Astrocyte (in vitro differentiated cells and primary cell): ENCODE data around the gene RNF227. TPM values are rescaled to one million over a fixed set of nuclear protein-coding genes. Genes with fewer than 3 reads are reported as not detected.
A peak's percentile ranks its signal among the peaks of the same experiment; 100 is the strongest.

ENCODE experiments used
- DNase-seq: peaks from one replicate; pipeline ENCODE4 v3.0.0-alpha.2; 2010; ENCODE audit warnings: low read depth
- FAIRE-seq: peaks from 2 replicates; lab custom pipeline; 2011; peaks lifted over from hg19 to GRCh38; lab: Jason Lieb, UNC
- H2AFZ ChIP-seq: 2 replicates; pipeline ENCODE4 v1.6.0; 2012; ENCODE audit warnings: low read depth, low read length, inconsistent platforms
- H3K27ac ChIP-seq: 2 replicates; pipeline ENCODE4 v1.5.1; 2011; ENCODE audit warnings: low read depth, low read length, inconsistent platforms
- H3K27me3 ChIP-seq: 2 replicates; pipeline ENCODE4 v1.6.0; 2011; ENCODE audit warnings: low read length, inconsistent platforms; ENCODE audit not compliant: insufficient read depth
- H3K36me3 ChIP-seq: 2 replicates; pipeline ENCODE4 v1.5.1; 2011; ENCODE audit warnings: low read length, inconsistent platforms; ENCODE audit not compliant: insufficient read depth
- H3K4me1 ChIP-seq: 2 replicates; pipeline ENCODE4 v1.5.1; 2011; ENCODE audit warnings: low read length, inconsistent platforms; ENCODE audit not compliant: insufficient read depth
- H3K4me2 ChIP-seq: 2 replicates; pipeline ENCODE4 v1.6.0; 2012; ENCODE audit warnings: low read length, inconsistent platforms
- H3K4me3 ChIP-seq: 2 replicates; pipeline ENCODE4 v1.5.1; 2011; ENCODE audit warnings: low read depth, mild to moderate bottlenecking, low read length, inconsistent platforms; ENCODE audit not compliant: insufficient read depth
- H3K79me2 ChIP-seq: 2 replicates; pipeline ENCODE4 v1.6.0; 2012; ENCODE audit warnings: mild to moderate bottlenecking, low read length, inconsistent platforms; ENCODE audit not compliant: insufficient read depth
- H3K9ac ChIP-seq: 2 replicates; pipeline ENCODE4 v1.6.0; 2012; ENCODE audit warnings: mild to moderate bottlenecking, low read length, inconsistent platforms
- H3K9me3 ChIP-seq: 2 replicates; pipeline ENCODE4 v1.5.1; 2012; ENCODE audit warnings: low read depth, mild to moderate bottlenecking, low read length, inconsistent platforms; ENCODE audit not compliant: insufficient read depth
- H4K20me1 ChIP-seq: 2 replicates; pipeline ENCODE4 v1.6.0; 2012; ENCODE audit warnings: low read length, inconsistent platforms; ENCODE audit not compliant: insufficient read depth
- H3K27ac Mint-ChIP-seq: one replicate; pipeline ENCODE4 v1.8.0; 2021; ENCODE audit warnings: mild to moderate bottlenecking, mixed read lengths; ENCODE audit not compliant: unreplicated experiment
- H3K27me3 Mint-ChIP-seq: one replicate; pipeline ENCODE4 v1.8.0; 2021; ENCODE audit warnings: low read depth, mixed read lengths; ENCODE audit not compliant: unreplicated experiment
- H3K36me3 Mint-ChIP-seq: one replicate; pipeline ENCODE4 v1.8.0; 2021; ENCODE audit warnings: low read depth, mixed read lengths; ENCODE audit not compliant: unreplicated experiment
- H3K4me1 Mint-ChIP-seq: one replicate; pipeline ENCODE4 v1.8.0; 2021; ENCODE audit warnings: low read depth, mixed read lengths; ENCODE audit not compliant: unreplicated experiment
- H3K4me3 Mint-ChIP-seq: one replicate; pipeline ENCODE4 v1.8.0; 2021; ENCODE audit warnings: mild to moderate bottlenecking, moderate library complexity, mixed read lengths; ENCODE audit not compliant: unreplicated experiment
- H3K9me3 Mint-ChIP-seq: one replicate; pipeline ENCODE4 v1.8.0; 2021; ENCODE audit warnings: mild to moderate bottlenecking, mixed read lengths; ENCODE audit not compliant: unreplicated experiment
- EZH2 ChIP-seq: IDR thresholded peaks from 2 replicates; pipeline ENCODE4 v1.6.1; 2012; ENCODE audit warnings: mild to moderate bottlenecking, low read length, inconsistent platforms; ENCODE audit not compliant: insufficient read depth
- total RNA-seq: library from RNA; stranded (reverse); gene quantifications from 2 replicates; pipeline ENCODE4 v1.2.1, GENCODE V29; 2021
- TF ChIP-seq, protein P1 (sequence below): IDR thresholded peaks from 2 replicates; pipeline ENCODE4 v1.5.1; 2011; ENCODE audit warnings: low read depth, mild to moderate bottlenecking, inconsistent platforms, low read length, moderate library complexity; ENCODE audit not compliant: insufficient read depth

RNF227 gene
- total RNA-seq, 1 donor from 2014 or later: 0.54 TPM

GRCh38 chr17:7940743-7941142 is 24.7 kb upstream of the RNF227 start:
- H4K20me1 ChIP-seq: peaks cover 9% of the 10 kb centered on the region
- H3K79me2 ChIP-seq: peaks cover 3% of the 10 kb centered on the region
- H3K4me1 ChIP-seq: no peaks in the 10 kb centered on the region
- no peaks in the 10 kb centered on the region for H3K27me3 ChIP-seq
- H3K9me3 ChIP-seq: no peaks in the 10 kb centered on the region
- Mint-ChIP-seq H3K27me3 (no peaks in the 10 kb centered on the region), H3K9me3 (no peaks in the 10 kb centered on the region), H3K36me3 (peaks cover 26% of the 10 kb centered on the region), H3K27ac (no peak overlapping the region), H3K4me1 (no peaks in the 10 kb centered on the region), H3K4me3 (no peak overlapping the region)
- no peak overlapping the region for H2AFZ ChIP-seq
- H3K4me2 ChIP-seq: no peak overlapping the region
- H3K36me3 ChIP-seq: peaks cover 38% of the 10 kb centered on the region
- no peak overlapping the region for H3K27ac ChIP-seq
- H3K9ac ChIP-seq: no peak overlapping the region
- H3K4me3 ChIP-seq: no peak overlapping the region
- TF ChIP-seq, protein P1, sequence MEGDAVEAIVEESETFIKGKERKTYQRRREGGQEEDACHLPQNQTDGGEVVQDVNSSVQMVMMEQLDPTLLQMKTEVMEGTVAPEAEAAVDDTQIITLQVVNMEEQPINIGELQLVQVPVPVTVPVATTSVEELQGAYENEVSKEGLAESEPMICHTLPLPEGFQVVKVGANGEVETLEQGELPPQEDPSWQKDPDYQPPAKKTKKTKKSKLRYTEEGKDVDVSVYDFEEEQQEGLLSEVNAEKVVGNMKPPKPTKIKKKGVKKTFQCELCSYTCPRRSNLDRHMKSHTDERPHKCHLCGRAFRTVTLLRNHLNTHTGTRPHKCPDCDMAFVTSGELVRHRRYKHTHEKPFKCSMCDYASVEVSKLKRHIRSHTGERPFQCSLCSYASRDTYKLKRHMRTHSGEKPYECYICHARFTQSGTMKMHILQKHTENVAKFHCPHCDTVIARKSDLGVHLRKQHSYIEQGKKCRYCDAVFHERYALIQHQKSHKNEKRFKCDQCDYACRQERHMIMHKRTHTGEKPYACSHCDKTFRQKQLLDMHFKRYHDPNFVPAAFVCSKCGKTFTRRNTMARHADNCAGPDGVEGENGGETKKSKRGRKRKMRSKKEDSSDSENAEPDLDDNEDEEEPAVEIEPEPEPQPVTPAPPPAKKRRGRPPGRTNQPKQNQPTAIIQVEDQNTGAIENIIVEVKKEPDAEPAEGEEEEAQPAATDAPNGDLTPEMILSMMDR: no peak
- no peak for TF ChIP-seq EZH2
- DNase-seq: no peak
- no peak for FAIRE-seq

DNA sequence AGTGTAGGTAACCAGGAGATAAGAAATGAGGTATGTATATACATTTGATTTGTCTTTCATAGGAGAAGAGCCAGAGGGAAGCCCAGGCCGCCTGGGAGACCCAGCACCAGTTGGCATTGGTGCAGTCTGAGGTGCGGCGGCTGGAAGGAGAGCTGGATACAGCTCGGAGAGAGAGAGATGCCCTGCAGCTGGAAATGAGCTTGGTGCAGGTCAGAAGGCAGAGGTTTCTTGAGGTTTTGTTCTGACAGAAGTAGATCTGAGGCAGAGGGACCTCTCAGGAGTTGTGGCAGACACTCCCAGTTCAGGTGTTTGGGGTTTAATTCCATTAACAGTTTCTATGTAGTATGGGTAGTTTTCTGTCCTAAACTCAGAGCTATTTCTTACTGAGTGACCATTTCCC is 23.9 kb upstream of the RNF227 start:
- H3K4me3 ChIP-seq: no peak overlapping the region
- no peak overlapping the region for H2AFZ ChIP-seq
- Mint-ChIP-seq H3K27ac (no peak overlapping the region), H3K9me3 (no peaks in the 10 kb centered on the region), H3K36me3 (peaks cover 28% of the 10 kb centered on the region), H3K4me3 (no peak overlapping the region), H3K4me1 (no peaks in the 10 kb centered on the region), H3K27me3 (no peaks in the 10 kb centered on the region)
- no peak overlapping the region for H3K27ac ChIP-seq
- no peak overlapping the region for H3K4me2 ChIP-seq
- no peaks in the 10 kb centered on the region for H3K4me1 ChIP-seq
- no peak for FAIRE-seq
- no peaks in the 10 kb centered on the region for H3K27me3 ChIP-seq
- peaks cover 38% of the 10 kb centered on the region for H3K36me3 ChIP-seq
- peaks cover 4% of the 10 kb centered on the region for H3K79me2 ChIP-seq
- peaks cover 12% of the 10 kb centered on the region for H4K20me1 ChIP-seq
- no peak overlapping the region for H3K9ac ChIP-seq
- DNase-seq: no peak
- H3K9me3 ChIP-seq: no peaks in the 10 kb centered on the region
- no peak for TF ChIP-seq EZH2
- TF ChIP-seq, protein P1: no peak

DNA sequence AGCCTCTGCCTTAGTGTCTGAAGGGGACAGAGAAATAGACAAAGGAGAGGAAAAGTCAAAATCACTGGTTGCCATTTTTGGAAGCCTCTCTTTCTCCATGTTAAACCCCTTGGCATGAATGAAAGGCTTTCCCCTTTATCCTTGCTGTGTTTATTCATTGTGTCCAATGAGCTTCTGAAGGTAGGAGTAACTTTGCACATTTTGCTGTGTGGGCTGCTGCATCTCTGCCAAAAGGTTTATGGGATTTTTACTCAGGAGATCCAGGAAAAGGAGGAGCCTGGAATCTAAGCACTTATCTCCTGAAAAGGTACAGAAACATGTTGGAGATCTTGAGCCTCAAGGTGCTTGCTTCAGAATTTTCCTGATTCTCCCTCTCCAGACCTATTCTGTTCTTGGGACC is 19.8 kb upstream of the RNF227 start:
- no peak overlapping the region for H3K4me3 ChIP-seq
- peaks cover 32% of the 10 kb centered on the region for H4K20me1 ChIP-seq
- no peak overlapping the region for H2AFZ ChIP-seq
- Mint-ChIP-seq H3K27ac (peak overlapping the region; percentile 36), H3K9me3 (no peaks in the 10 kb centered on the region), H3K4me1 (peaks cover 13% of the 10 kb centered on the region), H3K27me3 (no peaks in the 10 kb centered on the region), H3K36me3 (peaks cover 18% of the 10 kb centered on the region), H3K4me3 (no peak overlapping the region)
- FAIRE-seq: no peak
- peaks cover 14% of the 10 kb centered on the region for H3K4me1 ChIP-seq
- DNase-seq: no peak
- H3K9ac ChIP-seq: no peak overlapping the region
- TF ChIP-seq, protein P1: no peak
- TF ChIP-seq EZH2: no peak
- H3K9me3 ChIP-seq: no peaks in the 10 kb centered on the region
- H3K27me3 ChIP-seq: no peaks in the 10 kb centered on the region
- peaks cover 43% of the 10 kb centered on the region for H3K79me2 ChIP-seq
- H3K36me3 ChIP-seq: peaks cover 21% of the 10 kb centered on the region
- H3K27ac ChIP-seq: no peak overlapping the region
- no peak overlapping the region for H3K4me2 ChIP-seq
